Fibroblast of the aortic adventitia (primary cell): ENCODE results near the gene TRPM3. TPM values are rescaled to one million over a fixed set of nuclear protein-coding genes. Genes with fewer than 3 reads are reported as not detected.
A peak's percentile ranks its signal among the peaks of the same experiment; 100 is the strongest.

Experiments
- DNase-seq: peaks from one replicate; pipeline ENCODE4 v3.0.0-alpha.2; 2010; ENCODE audit warnings: low read depth
- H3K4me3 ChIP-seq: 2 replicates; pipeline ENCODE4 v1.5.1; 2011; ENCODE audit warnings: low read depth, mild to moderate bottlenecking, control low read depth, low read length, moderate library complexity
- total RNA-seq: library from RNA; depleted of rRNA; stranded (reverse); fragments of >200 nt; gene quantifications from 2 replicates; pipeline ENCODE4 v1.2.3, GENCODE V29; 2012; ENCODE audit warnings: low replicate concordance
- TF ChIP-seq, protein P1 (sequence below): IDR thresholded peaks from 2 replicates; pipeline ENCODE4 v1.5.1; 2011; ENCODE audit warnings: mild to moderate bottlenecking, low read length, control low read depth, inconsistent platforms; ENCODE audit not compliant: insufficient read depth

TRPM3 gene
- total RNA-seq, 1 donor = 8.8 TPM

- TF ChIP-seq, protein P1, sequence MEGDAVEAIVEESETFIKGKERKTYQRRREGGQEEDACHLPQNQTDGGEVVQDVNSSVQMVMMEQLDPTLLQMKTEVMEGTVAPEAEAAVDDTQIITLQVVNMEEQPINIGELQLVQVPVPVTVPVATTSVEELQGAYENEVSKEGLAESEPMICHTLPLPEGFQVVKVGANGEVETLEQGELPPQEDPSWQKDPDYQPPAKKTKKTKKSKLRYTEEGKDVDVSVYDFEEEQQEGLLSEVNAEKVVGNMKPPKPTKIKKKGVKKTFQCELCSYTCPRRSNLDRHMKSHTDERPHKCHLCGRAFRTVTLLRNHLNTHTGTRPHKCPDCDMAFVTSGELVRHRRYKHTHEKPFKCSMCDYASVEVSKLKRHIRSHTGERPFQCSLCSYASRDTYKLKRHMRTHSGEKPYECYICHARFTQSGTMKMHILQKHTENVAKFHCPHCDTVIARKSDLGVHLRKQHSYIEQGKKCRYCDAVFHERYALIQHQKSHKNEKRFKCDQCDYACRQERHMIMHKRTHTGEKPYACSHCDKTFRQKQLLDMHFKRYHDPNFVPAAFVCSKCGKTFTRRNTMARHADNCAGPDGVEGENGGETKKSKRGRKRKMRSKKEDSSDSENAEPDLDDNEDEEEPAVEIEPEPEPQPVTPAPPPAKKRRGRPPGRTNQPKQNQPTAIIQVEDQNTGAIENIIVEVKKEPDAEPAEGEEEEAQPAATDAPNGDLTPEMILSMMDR = no peak
- H3K4me3 ChIP-seq = no peak overlapping the region
- peak; percentile 30 for DNase-seq
Measured at GRCh38 chr9:70962761-70963440, 158.5 kb downstream of the TRPM3 start.

GRCh38 chr9:70959366-70959765 lies 162.1 kb downstream of the TRPM3 start:
- TF ChIP-seq, protein P1 = no peak
- no peak overlapping the region for H3K4me3 ChIP-seq
- no peak for DNase-seq

GRCh38 chr9:70954596-70955143 lies 166.8 kb downstream of the TRPM3 start:
- DNase-seq = no peak
- TF ChIP-seq, protein P1 = no peak
- peak overlapping the region; percentile 1 for H3K4me3 ChIP-seq

- peak; percentile 95 for DNase-seq
- TF ChIP-seq, protein P1 = no peak
- no peak overlapping the region for H3K4me3 ChIP-seq
Measured at GRCh38 chr9:70954126-70954525, 167.3 kb downstream of the TRPM3 start.

DNA sequence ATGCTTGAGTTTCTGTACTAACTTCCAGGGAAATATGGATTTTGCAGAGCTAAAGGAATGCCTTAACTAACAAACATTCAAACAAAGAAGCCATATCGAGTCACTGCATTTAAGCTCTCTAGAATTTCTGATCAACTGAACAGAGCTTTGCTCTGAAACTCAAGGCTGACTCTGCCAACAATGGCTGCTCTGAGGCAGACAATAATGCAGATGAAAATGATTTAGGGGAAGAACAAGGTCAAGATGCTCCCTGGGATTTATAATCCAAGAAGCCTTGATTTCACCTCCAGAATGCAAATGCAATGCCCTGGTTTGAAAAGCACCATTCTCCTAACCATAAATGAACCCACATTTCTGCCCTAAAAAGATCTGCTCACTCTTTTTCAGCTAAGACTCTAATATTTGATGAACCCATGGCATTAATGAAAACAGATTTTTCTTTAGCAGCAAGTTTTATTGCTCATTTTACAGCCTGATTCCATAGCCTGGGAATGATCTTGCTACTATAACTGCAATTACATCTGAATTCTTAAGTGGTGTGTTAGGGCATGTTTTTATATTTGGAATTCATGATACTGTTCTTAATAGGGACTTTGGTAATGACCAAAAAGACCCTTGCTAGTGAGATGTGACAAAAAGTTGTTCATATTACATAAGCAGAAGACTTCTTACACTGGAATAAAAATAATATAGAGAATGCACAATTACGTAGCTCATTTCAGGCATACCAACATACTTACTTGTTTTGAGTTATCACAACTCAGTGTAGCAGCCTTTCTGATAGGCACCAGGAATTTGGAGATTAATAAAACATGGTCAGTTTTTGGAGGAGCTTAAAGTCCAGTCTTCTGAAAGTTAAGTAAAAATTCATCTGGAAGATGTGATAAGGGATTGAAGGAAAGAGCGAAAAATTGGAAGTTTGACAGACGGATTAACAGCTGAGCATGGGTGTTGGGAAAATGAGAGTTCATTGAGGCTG lies 169.4 kb downstream of the TRPM3 start:
- TF ChIP-seq, protein P1 = no peak
- peak; percentile 54 for DNase-seq
- H3K4me3 ChIP-seq = no peak overlapping the region

GRCh38 chr9:70950270-70950669 lies 171.2 kb downstream of the TRPM3 start:
- TF ChIP-seq, protein P1 = no peak
- H3K4me3 ChIP-seq = no peak overlapping the region
- DNase-seq = no peak
